Gastrocnemius medialis (tissue), 4 donors: ENCODE measurements around the gene MTOR. TPM values are rescaled to one million over a fixed set of nuclear protein-coding genes. Genes with fewer than 3 reads are reported as not detected.
"Not testable (repeated sequence)": the region's sequence is repeated elsewhere in the genome, so short reads cannot be mapped to it uniquely, and the experiment has no call there.

Source experiments
- ATAC-seq, 2 donors: fragments of 150-250 bp; one replicate each; pipeline ENCODE4 v1.9.1; 2016
- DNase-seq, 2 donors: peaks; one replicate each; pipeline ENCODE4 v3.0.0-alpha.2; 2019
- H3K27ac ChIP-seq, 4 donors: fragments of 200-600 bp; sonication (generic); 1 replicate in 1 of 4; 2 replicates in 3 of 4; pipeline ENCODE4 v1.5.1; 2016 to 2018; ENCODE audit warnings: mild to moderate bottlenecking in 2 of 4, moderate library complexity in 1 of 4
- H3K27me3 ChIP-seq, 3 donors: fragments of 200-600 bp; sonication (generic) in 2 of 3; 1 replicate in 1 of 3; 2 replicates in 2 of 3; pipeline versions ENCODE4 v1.5.1 to v1.6.0; 2016 to 2019; ENCODE audit warnings: mild to moderate bottlenecking in 1 of 3, moderate library complexity in 1 of 3
- H3K36me3 ChIP-seq, 2 donors: fragments of 200-600 bp; sonication (generic) in 1 of 2; one replicate each; pipeline ENCODE4 v1.5.1; 2017 to 2018
- H3K4me1 ChIP-seq, 2 donors: fragments of 200-600 bp; sonication (generic) in 1 of 2; one replicate each; pipeline ENCODE4 v1.5.1; 2016 to 2017; ENCODE audit warnings: mild to moderate bottlenecking in 2 of 2
- H3K4me3 ChIP-seq, 4 donors: fragments of 200-600 bp; sonication (generic) in 3 of 4; 1 replicate in 1 of 4; 2 replicates in 3 of 4; pipeline ENCODE4 v1.5.1; 2016 to 2019; ENCODE audit warnings: mild to moderate bottlenecking in 2 of 4
- H3K9me3 ChIP-seq, 3 donors: fragments of 200-600 bp; sonication (generic) in 2 of 3; 1 replicate in 1 of 3; 2 replicates in 2 of 3; pipeline ENCODE4 v1.5.1; 2016 to 2019
- POLR2A ChIP-seq, 2 donors: fragments of 450-650 bp; IDR thresholded peaks; one replicate each; pipeline ENCODE4 v1.6.1; 2017; ENCODE audit warnings: antibody characterized with exemption in 2 of 2, mild to moderate bottlenecking in 2 of 2, moderate library complexity in 2 of 2
- in situ Hi-C, 4 donors: fragments of 200-750 bp; cut with MboI; loops; one replicate each; pipeline versions ENCODE4 v1.15.0 to v1.8.0; 2017; ENCODE audit warnings: low sequenced_read_pairs in 4 of 4
- intact Hi-C: fragments of 100-400 bp; cut with DNase I; formaldehyde crosslinking; loops from one replicate; pipeline ENCODE4 v1.15.1; 2023; ENCODE audit warnings: low total_unique reads
- total RNA-seq, 4 donors: library from RNA; depleted of rRNA; stranded (reverse); fragments of >200 nt; gene quantifications; one replicate each; pipeline versions ENCODE4 v1.1.0 to v1.2.3, GENCODE V29; 2016
- TF ChIP-seq, protein P1 (sequence below), 5 experiments: fragments of 450-650 bp in 3 of 5; fragments of 200-600 bp in 2 of 5; sonication (generic) in 2 of 5; IDR thresholded peaks in 4 of 5; conservative IDR thresholded peaks in 1 of 5; 1 replicate in 4 of 5; 2 replicates in 1 of 5; pipeline ENCODE4 v1.5.1; 2016 to 2019; ENCODE audit warnings: antibody characterized with exemption in 5 of 5, mild to moderate bottlenecking in 3 of 5, moderate library complexity in 3 of 5

Gene MTOR
- total RNA-seq, 4 donors from 2014 or later, result 40.7 to 66.3 (median 52.9) TPM

GRCh38 chr1:11101347-11101746, 161.0 kb downstream of the MTOR start:
- no peak overlapping the region for H3K4me3 ChIP-seq
- DNase-seq, result no peak
- H3K27me3 ChIP-seq, result no peaks in the 10 kb centered on the region
- ATAC-seq, result no peak
- peaks cover 15% of the 10 kb centered on the region in 2 donors for H3K4me1 ChIP-seq
- H3K9me3 ChIP-seq, result no peaks in the 10 kb centered on the region
- H3K27ac ChIP-seq, result no peak overlapping the region
- TF ChIP-seq POLR2A (IDR thresholded peaks at IDR 0.05), result no peak
- TF ChIP-seq, protein P1, sequence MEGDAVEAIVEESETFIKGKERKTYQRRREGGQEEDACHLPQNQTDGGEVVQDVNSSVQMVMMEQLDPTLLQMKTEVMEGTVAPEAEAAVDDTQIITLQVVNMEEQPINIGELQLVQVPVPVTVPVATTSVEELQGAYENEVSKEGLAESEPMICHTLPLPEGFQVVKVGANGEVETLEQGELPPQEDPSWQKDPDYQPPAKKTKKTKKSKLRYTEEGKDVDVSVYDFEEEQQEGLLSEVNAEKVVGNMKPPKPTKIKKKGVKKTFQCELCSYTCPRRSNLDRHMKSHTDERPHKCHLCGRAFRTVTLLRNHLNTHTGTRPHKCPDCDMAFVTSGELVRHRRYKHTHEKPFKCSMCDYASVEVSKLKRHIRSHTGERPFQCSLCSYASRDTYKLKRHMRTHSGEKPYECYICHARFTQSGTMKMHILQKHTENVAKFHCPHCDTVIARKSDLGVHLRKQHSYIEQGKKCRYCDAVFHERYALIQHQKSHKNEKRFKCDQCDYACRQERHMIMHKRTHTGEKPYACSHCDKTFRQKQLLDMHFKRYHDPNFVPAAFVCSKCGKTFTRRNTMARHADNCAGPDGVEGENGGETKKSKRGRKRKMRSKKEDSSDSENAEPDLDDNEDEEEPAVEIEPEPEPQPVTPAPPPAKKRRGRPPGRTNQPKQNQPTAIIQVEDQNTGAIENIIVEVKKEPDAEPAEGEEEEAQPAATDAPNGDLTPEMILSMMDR (IDR thresholded peaks at IDR 0.05 in 4 of 5, conservative IDR thresholded peaks at IDR 0.05 in 1 of 5), result no peak
- intact Hi-C loops (no loop called here), in situ Hi-C loops (no loop called here)
- peaks cover 0 to 25% of the 10 kb centered on the region in 2 donors for H3K36me3 ChIP-seq

GRCh38 chr1:11100806-11101205, 161.5 kb downstream of the MTOR start:
- Histone ChIP-seq H3K4me1 (peaks cover 15% of the 10 kb centered on the region in 2 donors), H3K36me3 (peaks cover 0 to 25% of the 10 kb centered on the region in 2 donors)
- ATAC-seq, H3K9me3 ChIP-seq, intact Hi-C loops, H3K27me3 ChIP-seq, DNase-seq, H3K4me3 ChIP-seq, in situ Hi-C loops, H3K27ac ChIP-seq: not testable (repeated sequence)

- no peaks in the 10 kb centered on the region for H3K9me3 ChIP-seq
- H3K4me3 ChIP-seq, result peak overlapping the region; percentile 84 to 99 (median 98)
- no peaks in the 10 kb centered on the region for H3K27me3 ChIP-seq
- in situ Hi-C loops (no loop called here), intact Hi-C loops (no loop called here)
- TF ChIP-seq, protein P1 (IDR thresholded peaks at IDR 0.05 in 4 of 5, conservative IDR thresholded peaks at IDR 0.05 in 1 of 5), result no peak
- no peak for TF ChIP-seq POLR2A (IDR thresholded peaks at IDR 0.05)
- ATAC-seq, result peak in 1 of 2 donors; percentile 21
- peaks cover 15% of the 10 kb centered on the region in 2 donors for H3K4me1 ChIP-seq
- peak overlapping the region; percentile 84 to 86 (median 85) for H3K27ac ChIP-seq
- peaks cover 0 to 28% of the 10 kb centered on the region in 2 donors for H3K36me3 ChIP-seq
- no peak for DNase-seq
Measured at GRCh38 chr1:11100149-11100493, 162.2 kb downstream of the MTOR start.

GRCh38 chr1:11099310-11100148, 162.8 kb downstream of the MTOR start, which contains the start of gene EXOSC10:
TSS of gene EXOSC10 (minus strand) at chr1:11099869. CDS start at chr1:11099831, 38 bp downstream.
- Histone ChIP-seq H3K4me3 (peak within 1 kb of the TSS; percentile 84 to 99 (median 98)), H3K4me1 (peaks cover 15% of the 10 kb centered on the region in 2 donors), H3K27ac (peak within 1 kb of the TSS; percentile 84 to 86 (median 85)), H3K9me3 (no peaks in the 10 kb centered on the region), H3K36me3 (peaks cover 0 to 34% of the 10 kb centered on the region in 2 donors), H3K27me3 (no peaks in the 10 kb centered on the region)
- in situ Hi-C loops (no loop called here), intact Hi-C loops (loop anchor here (1.0 to 2.0 kb wide), 2 partner anchors 39 to 61 kb away; partner anchors contain the start of gene SRM)
- ATAC-seq (peak; percentile 97 to 98), DNase-seq (peak; percentile 80 to 86)
- TF ChIP-seq POLR2A (IDR thresholded peaks at IDR 0.05), result peak in 1 of 2 donors; percentile 28
- TF ChIP-seq, protein P1 (IDR thresholded peaks at IDR 0.05 in 4 of 5, conservative IDR thresholded peaks at IDR 0.05 in 1 of 5), result no peak

GRCh38 chr1:11098931-11099309, 163.4 kb downstream of the MTOR start:
- Histone ChIP-seq H3K4me1 (peaks cover 15% of the 10 kb centered on the region in 2 donors), H3K4me3 (peak overlapping the region; percentile 84 to 99 (median 98)), H3K36me3 (peaks cover 0 to 40% of the 10 kb centered on the region in 2 donors), H3K9me3 (no peaks in the 10 kb centered on the region), H3K27me3 (no peaks in the 10 kb centered on the region), H3K27ac (peak overlapping the region; percentile 84 to 86 (median 85))
- in situ Hi-C loops, result no loop called here
- ATAC-seq, result no peak
- TF ChIP-seq, protein P1 (IDR thresholded peaks at IDR 0.05 in 4 of 5, conservative IDR thresholded peaks at IDR 0.05 in 1 of 5), result no peak
- no peak for TF ChIP-seq POLR2A (IDR thresholded peaks at IDR 0.05)
- intact Hi-C loops, result loop anchor here (1.0 to 2.0 kb wide), 2 partner anchors 39 to 60 kb away; partner anchors contain the start of gene SRM
- no peak for DNase-seq

GRCh38 chr1:11083784-11084183, 178.6 kb downstream of the MTOR start:
- peaks cover 0 to 60% of the 10 kb centered on the region in 2 donors for H3K36me3 ChIP-seq
- H3K27ac ChIP-seq, DNase-seq, in situ Hi-C loops, intact Hi-C loops, H3K9me3 ChIP-seq, H3K27me3 ChIP-seq, ATAC-seq, H3K4me1 ChIP-seq, H3K4me3 ChIP-seq: not testable (repeated sequence)
